Neural cell (in vitro differentiated cells): ENCODE results near the gene ARL15. TPM values are rescaled to one million over a fixed set of nuclear protein-coding genes. Genes with fewer than 3 reads are reported as not detected.

Source experiments
- H2AFZ ChIP-seq: fragments of 200-600, 300-800 bp; sonication (generic), shearing (Covaris generic); 2 replicates; pipeline ENCODE4 v1.6.0; 2014; ENCODE audit warnings: low read depth, mild to moderate bottlenecking, antibody characterized with exemption, low read length, moderate library complexity
- H3F3A ChIP-seq: fragments of 200-600 bp; shearing (Covaris generic); 2 replicates; pipeline ENCODE4 v1.6.1; 2016; ENCODE audit warnings: mild to moderate bottlenecking, moderate library complexity, mixed read lengths, antibody characterized with exemption, low read length; ENCODE audit not compliant: insufficient read depth, poor library complexity, severe bottlenecking
- H3K27ac ChIP-seq: fragments of 200-600, 300-800 bp; sonication (generic), shearing (Covaris generic); 2 replicates; pipeline ENCODE4 v1.5.1; 2014; ENCODE audit warnings: mild to moderate bottlenecking, low read length, moderate library complexity
- H3K27me3 ChIP-seq: fragments of 300-800, 200-600 bp; sonication (generic), shearing (Covaris generic); 2 replicates; pipeline ENCODE4 v1.6.0; 2014; ENCODE audit warnings: mild to moderate bottlenecking, low read depth, low read length, moderate library complexity; ENCODE audit not compliant: insufficient read depth
- H3K36me3 ChIP-seq: fragments of 300-800, 200-600 bp; sonication (generic), shearing (Covaris generic); 2 replicates; pipeline ENCODE4 v1.5.1; 2014; ENCODE audit warnings: mild to moderate bottlenecking, antibody characterized with exemption, low read length, moderate library complexity; ENCODE audit not compliant: insufficient read depth
- H3K4me2 ChIP-seq: fragments of 300-800, 200-600 bp; sonication (generic), shearing (Covaris generic); 2 replicates; pipeline ENCODE4 v1.6.0; 2014; ENCODE audit warnings: mild to moderate bottlenecking, low read length
- H3K4me3 ChIP-seq: fragments of 300-800, 200-600 bp; sonication (generic), shearing (Covaris generic); 2 replicates; pipeline ENCODE4 v1.5.1; 2014; ENCODE audit warnings: mild to moderate bottlenecking, low read length, moderate library complexity
- H3K79me2 ChIP-seq: fragments of 200-600 bp; shearing (Covaris generic); replicated peaks from 2 replicates; pipeline ENCODE4 v1.6.0; 2014; ENCODE audit warnings: mild to moderate bottlenecking, low read length, moderate library complexity; ENCODE audit not compliant: insufficient read depth
- H3K9ac ChIP-seq: fragments of 300-800, 200-600 bp; sonication (generic), shearing (Covaris generic); 2 replicates; pipeline ENCODE4 v1.6.1; 2016; ENCODE audit warnings: mild to moderate bottlenecking, low read length, mixed read lengths
- H3K9me2 ChIP-seq: fragments of 200-600 bp; shearing (Covaris generic); 2 replicates; pipeline ENCODE4 v1.6.1; 2016; ENCODE audit warnings: mild to moderate bottlenecking, low read length, mixed read lengths; ENCODE audit not compliant: insufficient read depth
- H3K9me3 ChIP-seq: fragments of 200-600, 300-800 bp; sonication (generic), shearing (Covaris generic); 2 replicates; pipeline ENCODE4 v1.6.1; 2016; ENCODE audit warnings: mild to moderate bottlenecking, mixed run types, low read length, moderate library complexity, mixed read lengths
- H4K20me1 ChIP-seq: fragments of 200-600 bp; shearing (Covaris generic); 2 replicates; pipeline ENCODE4 v1.6.1; 2016; ENCODE audit warnings: mild to moderate bottlenecking, mixed run types; ENCODE audit not compliant: insufficient read depth
- EP300 ChIP-seq: fragments of 450-650 bp; conservative IDR thresholded peaks from 2 replicates; pipeline ENCODE4 v1.6.1; 2014; ENCODE audit warnings: antibody characterized with exemption, mild to moderate bottlenecking, moderate library complexity; ENCODE audit not compliant: poor library complexity, severe bottlenecking
- EZH2 ChIP-seq: fragments of 200-600, 300-800 bp; shearing (Covaris generic), sonication (generic); IDR thresholded peaks from 2 replicates; pipeline ENCODE4 v1.6.1; 2014; ENCODE audit warnings: antibody characterized with exemption, low read length, borderline replicate concordance, mild to moderate bottlenecking; ENCODE audit not compliant: insufficient read depth, poor library complexity, severe bottlenecking
- MXI1 ChIP-seq: fragments of 450-650 bp; conservative IDR thresholded peaks from 2 replicates; pipeline ENCODE4 v1.6.1; 2014; ENCODE audit warnings: antibody characterized with exemption, mild to moderate bottlenecking; ENCODE audit not compliant: poor library complexity, severe bottlenecking
- POLR2AphosphoS5 ChIP-seq: IDR thresholded peaks from 2 replicates; pipeline ENCODE4 v1.6.1; 2012
- RAD21 ChIP-seq: fragments of 450-650 bp; conservative IDR thresholded peaks from 2 replicates; pipeline ENCODE4 v1.6.1; 2014; ENCODE audit warnings: antibody characterized with exemption, mild to moderate bottlenecking, moderate library complexity
- SMC3 ChIP-seq: fragments of 450-650 bp; conservative IDR thresholded peaks from 2 replicates; pipeline ENCODE4 v1.6.1; 2014; ENCODE audit warnings: antibody characterized with exemption, mild to moderate bottlenecking, moderate library complexity; ENCODE audit not compliant: poor library complexity
- TAF1 ChIP-seq: IDR thresholded peaks from 2 replicates; pipeline ENCODE4 v1.6.1; 2012; ENCODE audit warnings: low read depth
- polyA plus RNA-seq: library from polyadenylated mRNA; depleted of rRNA; stranded (reverse); fragments of >200 nt; gene quantifications from 2 replicates; pipeline ENCODE4 v1.2.3, GENCODE V29; 2014
- TF ChIP-seq, protein P1 (sequence below): IDR thresholded peaks from 2 replicates; pipeline ENCODE4 v1.6.1; 2012; ENCODE audit warnings: borderline replicate concordance
- TF ChIP-seq, protein P2 (sequence below): fragments of 450-650 bp; IDR thresholded peaks from 2 replicates; pipeline ENCODE4 v1.5.1; 2014; ENCODE audit warnings: antibody characterized with exemption, mild to moderate bottlenecking, moderate library complexity; ENCODE audit not compliant: poor library complexity, severe bottlenecking

ARL15 gene
- polyA plus RNA-seq, 1 donor from 2014 or later = 51.9 TPM

DNA sequence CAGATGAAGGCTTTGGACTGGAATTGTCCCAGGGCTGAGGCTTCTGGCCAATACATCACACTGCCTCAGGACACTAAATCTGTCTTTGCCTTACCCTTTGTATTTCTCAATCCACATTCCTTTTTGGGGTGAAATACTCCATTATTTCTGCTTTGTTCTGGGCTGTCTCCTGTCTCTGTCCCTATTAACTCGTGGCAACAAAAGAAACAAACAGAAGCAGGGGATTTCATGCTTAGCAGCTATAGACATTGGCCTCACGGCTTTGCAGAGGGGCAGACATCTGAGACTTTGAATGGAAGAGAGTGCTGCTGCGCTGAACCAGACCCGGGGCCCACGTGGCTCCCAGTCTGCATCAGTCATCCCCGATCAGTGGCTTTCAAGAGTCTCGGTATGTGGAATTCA is 129.7 kb downstream of the ARL15 start:
- H3K4me3 ChIP-seq = no peak overlapping the region
- H3K4me2 ChIP-seq = no peak overlapping the region
- no peaks in the 10 kb centered on the region for H3F3A ChIP-seq
- no peaks in the 10 kb centered on the region for H3K27me3 ChIP-seq
- no peak overlapping the region for H2AFZ ChIP-seq
- H3K9me3 ChIP-seq = no peaks in the 10 kb centered on the region
- H3K36me3 ChIP-seq = no peaks in the 10 kb centered on the region
- no peak overlapping the region for H3K27ac ChIP-seq
- H3K9ac ChIP-seq = no peak overlapping the region
- no peaks in the 10 kb centered on the region for H3K79me2 ChIP-seq
- H3K9me2 ChIP-seq = no peaks in the 10 kb centered on the region
- no peak for TF ChIP-seq EZH2
- TF ChIP-seq EP300 = no peak
- no peak for TF ChIP-seq MXI1
- no peak for TF ChIP-seq TAF1
- no peak for TF ChIP-seq RAD21
- TF ChIP-seq, protein P1, sequence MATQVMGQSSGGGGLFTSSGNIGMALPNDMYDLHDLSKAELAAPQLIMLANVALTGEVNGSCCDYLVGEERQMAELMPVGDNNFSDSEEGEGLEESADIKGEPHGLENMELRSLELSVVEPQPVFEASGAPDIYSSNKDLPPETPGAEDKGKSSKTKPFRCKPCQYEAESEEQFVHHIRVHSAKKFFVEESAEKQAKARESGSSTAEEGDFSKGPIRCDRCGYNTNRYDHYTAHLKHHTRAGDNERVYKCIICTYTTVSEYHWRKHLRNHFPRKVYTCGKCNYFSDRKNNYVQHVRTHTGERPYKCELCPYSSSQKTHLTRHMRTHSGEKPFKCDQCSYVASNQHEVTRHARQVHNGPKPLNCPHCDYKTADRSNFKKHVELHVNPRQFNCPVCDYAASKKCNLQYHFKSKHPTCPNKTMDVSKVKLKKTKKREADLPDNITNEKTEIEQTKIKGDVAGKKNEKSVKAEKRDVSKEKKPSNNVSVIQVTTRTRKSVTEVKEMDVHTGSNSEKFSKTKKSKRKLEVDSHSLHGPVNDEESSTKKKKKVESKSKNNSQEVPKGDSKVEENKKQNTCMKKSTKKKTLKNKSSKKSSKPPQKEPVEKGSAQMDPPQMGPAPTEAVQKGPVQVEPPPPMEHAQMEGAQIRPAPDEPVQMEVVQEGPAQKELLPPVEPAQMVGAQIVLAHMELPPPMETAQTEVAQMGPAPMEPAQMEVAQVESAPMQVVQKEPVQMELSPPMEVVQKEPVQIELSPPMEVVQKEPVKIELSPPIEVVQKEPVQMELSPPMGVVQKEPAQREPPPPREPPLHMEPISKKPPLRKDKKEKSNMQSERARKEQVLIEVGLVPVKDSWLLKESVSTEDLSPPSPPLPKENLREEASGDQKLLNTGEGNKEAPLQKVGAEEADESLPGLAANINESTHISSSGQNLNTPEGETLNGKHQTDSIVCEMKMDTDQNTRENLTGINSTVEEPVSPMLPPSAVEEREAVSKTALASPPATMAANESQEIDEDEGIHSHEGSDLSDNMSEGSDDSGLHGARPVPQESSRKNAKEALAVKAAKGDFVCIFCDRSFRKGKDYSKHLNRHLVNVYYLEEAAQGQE = no peak
- no peak for TF ChIP-seq SMC3
- no peak for TF ChIP-seq POLR2AphosphoS5
- TF ChIP-seq, protein P2, sequence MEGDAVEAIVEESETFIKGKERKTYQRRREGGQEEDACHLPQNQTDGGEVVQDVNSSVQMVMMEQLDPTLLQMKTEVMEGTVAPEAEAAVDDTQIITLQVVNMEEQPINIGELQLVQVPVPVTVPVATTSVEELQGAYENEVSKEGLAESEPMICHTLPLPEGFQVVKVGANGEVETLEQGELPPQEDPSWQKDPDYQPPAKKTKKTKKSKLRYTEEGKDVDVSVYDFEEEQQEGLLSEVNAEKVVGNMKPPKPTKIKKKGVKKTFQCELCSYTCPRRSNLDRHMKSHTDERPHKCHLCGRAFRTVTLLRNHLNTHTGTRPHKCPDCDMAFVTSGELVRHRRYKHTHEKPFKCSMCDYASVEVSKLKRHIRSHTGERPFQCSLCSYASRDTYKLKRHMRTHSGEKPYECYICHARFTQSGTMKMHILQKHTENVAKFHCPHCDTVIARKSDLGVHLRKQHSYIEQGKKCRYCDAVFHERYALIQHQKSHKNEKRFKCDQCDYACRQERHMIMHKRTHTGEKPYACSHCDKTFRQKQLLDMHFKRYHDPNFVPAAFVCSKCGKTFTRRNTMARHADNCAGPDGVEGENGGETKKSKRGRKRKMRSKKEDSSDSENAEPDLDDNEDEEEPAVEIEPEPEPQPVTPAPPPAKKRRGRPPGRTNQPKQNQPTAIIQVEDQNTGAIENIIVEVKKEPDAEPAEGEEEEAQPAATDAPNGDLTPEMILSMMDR = no peak
- no peaks in the 10 kb centered on the region for H4K20me1 ChIP-seq

DNA sequence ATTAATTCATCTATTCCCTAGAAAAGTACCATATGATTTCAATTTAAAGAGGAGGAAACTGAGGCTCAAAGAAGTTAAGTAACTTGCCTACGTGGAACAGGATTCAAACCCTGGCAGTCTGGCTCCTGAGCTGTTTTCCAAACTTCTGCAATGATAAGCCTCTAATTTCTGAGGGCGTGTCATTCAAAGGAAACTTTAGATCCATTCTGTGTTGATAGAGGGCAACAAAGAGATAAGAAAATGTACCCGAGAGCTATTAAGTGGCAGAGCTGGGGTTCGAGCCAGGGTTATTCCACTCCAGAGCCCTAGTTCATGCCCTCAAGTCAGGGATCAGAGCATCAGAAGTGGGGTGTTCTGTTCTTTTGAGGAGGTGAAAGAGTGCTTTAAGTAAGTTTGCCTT is 131.4 kb downstream of the ARL15 start:
- H3K4me3 ChIP-seq = no peak overlapping the region
- H3K27me3 ChIP-seq = no peaks in the 10 kb centered on the region
- no peaks in the 10 kb centered on the region for H3K9me3 ChIP-seq
- no peak overlapping the region for H2AFZ ChIP-seq
- no peak overlapping the region for H3K9ac ChIP-seq
- no peaks in the 10 kb centered on the region for H3F3A ChIP-seq
- H3K27ac ChIP-seq = no peak overlapping the region
- H3K36me3 ChIP-seq = no peaks in the 10 kb centered on the region
- H4K20me1 ChIP-seq = no peaks in the 10 kb centered on the region
- no peaks in the 10 kb centered on the region for H3K9me2 ChIP-seq
- no peak overlapping the region for H3K4me2 ChIP-seq
- TF ChIP-seq RAD21 (no peak), POLR2AphosphoS5 (no peak), SMC3 (no peak), EP300 (no peak), EZH2 (no peak), MXI1 (no peak), TAF1 (no peak)
- TF ChIP-seq, protein P1 = no peak
- TF ChIP-seq, protein P2 = no peak
- no peaks in the 10 kb centered on the region for H3K79me2 ChIP-seq
